Mucosa of gallbladder (tissue), 1 donor: ENCODE data around the gene SNX24. TPM values are rescaled to one million over a fixed set of nuclear protein-coding genes. Genes with fewer than 3 reads are reported as not detected.
"Not testable (repeated sequence)": the region's sequence is repeated elsewhere in the genome, so short reads cannot be mapped to it uniquely, and the experiment has no call there.

ENCODE experiments used
- DNase-seq: peaks from one replicate; pipeline ENCODE4 v3.0.0-alpha.2; 2020; ENCODE audit warnings: low spot score
- total RNA-seq: library from RNA; stranded (reverse); gene quantifications from one replicate; pipeline ENCODE4 v1.2.1, GENCODE V29; 2021
- donor health status: DM: no; HTN: no; CAD: no.

SNX24 gene
- total RNA-seq, 1 donor from 2014 or later, result 18.2 TPM

DNA sequence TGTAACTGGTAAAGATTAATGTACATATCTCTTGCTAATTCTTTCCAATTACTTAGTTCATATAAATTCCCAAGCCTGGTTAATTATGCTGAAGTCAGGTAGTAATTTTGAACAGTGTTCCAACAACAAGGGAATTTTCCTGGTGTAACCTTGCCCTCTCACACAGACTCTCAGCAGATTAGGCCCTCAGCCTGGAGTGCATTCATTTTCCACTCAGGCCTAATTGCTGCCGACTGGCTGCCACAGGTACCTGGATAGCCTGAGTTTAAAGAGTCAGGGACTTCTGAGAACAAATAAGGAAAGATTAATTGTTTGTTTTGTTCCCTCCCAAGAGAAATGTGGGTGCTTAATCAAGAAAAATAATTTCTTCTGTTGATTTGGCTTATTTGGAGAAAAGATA, 119.7 kb downstream of the SNX24 start:
- no peak for DNase-seq

DNA sequence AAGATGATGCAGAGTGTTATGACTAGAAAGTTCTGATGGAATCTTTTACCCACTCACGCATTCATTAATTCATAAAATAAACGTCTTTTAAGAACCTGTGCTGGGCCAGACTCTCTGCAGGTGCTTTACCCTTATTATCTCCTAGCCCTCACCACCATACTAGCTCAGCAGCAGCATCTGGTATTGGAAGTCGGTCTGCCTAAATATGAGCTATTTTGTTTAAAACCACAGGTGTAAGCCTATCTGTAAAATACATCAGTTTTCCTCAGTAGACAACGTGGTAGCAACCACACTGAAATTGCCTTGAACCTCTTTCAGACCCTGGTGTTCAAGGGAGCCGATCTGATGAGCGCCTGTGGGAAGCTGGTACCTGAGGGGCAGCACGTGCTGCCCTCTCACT, 121.7 kb downstream of the SNX24 start:
- no peak for DNase-seq

DNA sequence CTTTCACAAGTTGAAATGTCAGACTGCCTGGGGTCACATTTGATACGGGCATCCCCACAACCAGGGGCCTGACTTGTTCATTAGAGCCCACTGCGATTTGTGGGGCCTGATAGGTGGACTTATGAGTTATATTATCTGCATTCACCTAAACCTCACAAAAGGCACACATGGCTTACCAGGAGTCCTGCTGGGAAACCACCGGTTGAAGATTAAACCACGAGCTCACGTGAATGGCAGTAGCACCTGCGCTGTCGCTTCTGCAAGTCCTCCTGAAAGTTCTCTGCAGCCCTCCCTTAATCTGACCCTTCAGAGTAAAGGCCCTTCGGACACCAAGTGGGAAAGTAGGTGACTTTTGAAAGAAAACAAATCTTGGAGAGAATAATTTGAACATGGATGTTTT, 122.2 kb downstream of the SNX24 start:
- DNase-seq, result no peak

DNA sequence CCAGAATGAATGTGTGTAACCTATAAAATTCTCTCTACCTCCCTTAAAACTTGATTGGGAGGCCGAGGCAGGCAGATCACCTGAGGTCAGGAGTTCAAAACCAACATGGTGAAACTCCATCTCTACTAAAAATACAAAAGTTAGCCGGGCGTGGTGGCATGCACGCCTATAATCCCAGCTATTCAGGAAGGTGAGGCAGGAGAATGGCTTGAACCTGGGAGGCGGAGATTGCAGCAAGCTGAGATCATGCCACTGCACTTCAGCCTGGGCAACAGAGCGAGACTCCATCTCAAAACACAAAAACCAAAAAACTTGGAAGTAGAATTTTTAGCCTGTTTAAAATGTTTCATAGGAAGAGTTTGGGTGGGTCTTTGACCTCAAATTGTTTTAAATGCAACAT, 122.6 kb downstream of the SNX24 start:
- DNase-seq, result not testable (repeated sequence)

DNA sequence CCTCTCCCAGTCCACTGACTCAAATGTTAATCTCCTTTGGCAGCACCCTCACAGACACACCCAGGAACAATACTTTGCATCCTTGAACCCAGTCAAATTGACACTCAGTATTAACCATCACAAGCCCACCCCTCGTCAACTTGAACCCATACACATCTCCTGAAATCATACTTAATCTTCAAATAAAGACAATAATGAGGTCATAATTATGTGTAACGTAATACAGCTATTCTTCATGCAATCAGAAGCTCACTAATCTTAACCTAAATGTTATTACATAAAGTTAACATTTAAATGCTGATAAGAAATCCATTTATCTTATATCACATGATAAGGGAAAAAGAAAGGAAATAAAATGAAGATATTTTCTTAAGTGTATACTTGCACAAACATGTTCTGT, 125.9 kb downstream of the SNX24 start:
- no peak for DNase-seq

DNA sequence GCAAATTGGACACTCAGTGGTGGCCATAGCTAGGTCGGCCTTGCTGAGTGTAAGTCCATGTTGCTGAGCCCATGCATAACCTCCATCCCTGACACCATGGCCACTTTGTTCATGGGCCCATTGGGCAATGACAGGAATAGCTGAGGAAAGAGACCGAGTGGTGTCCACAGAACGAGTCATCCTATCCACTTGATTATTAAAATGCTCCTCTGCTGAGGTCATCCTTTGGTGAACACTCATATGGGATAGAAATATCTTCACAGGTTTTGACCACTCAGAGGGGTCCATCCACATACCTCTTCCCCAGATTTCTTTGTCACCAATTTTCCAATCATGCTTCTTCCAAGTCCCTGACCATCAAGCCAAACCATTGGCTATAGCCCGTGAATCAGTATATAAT, 127.5 kb downstream of the SNX24 start:
- no peak for DNase-seq

DNA sequence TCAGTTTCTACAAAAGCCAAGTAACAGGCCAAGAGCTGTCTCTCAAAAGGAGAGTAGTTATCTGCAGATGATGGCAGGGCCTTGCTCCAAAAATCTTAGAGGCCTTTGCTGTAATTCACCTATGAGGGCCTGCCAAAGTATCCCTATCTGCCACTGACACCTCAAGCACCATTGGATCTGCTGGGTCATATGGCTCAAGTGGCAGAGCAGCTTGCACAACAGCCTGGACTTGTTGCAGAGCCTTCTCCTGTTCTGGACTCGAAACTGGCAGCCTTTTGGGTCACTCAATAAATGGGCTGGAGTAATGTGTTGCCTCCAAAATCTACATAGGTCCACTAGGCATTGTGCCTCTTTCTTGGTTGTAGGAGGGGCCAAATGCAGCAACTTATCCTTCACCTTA, 128.3 kb downstream of the SNX24 start:
- not testable (repeated sequence) for DNase-seq

DNA sequence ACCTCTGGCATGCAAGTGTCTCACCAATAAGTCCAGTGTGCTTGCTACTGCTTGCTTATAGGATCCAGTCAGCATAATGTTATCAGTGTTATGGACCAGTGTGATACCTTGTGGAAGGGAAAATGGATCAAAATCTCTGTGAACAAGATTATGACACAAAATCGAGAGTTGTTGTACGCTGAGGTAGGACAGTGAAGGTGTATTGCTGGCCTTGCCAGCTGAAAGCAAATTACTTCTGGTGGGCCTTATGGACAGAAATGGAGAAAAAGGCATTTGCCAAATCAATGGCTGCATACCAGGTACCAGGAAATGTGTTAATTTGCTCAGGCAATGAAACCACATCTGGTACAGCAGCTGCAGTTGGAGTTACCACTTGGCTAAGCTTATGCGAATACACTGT, 128.8 kb downstream of the SNX24 start:
- not testable (repeated sequence) for DNase-seq

DNA sequence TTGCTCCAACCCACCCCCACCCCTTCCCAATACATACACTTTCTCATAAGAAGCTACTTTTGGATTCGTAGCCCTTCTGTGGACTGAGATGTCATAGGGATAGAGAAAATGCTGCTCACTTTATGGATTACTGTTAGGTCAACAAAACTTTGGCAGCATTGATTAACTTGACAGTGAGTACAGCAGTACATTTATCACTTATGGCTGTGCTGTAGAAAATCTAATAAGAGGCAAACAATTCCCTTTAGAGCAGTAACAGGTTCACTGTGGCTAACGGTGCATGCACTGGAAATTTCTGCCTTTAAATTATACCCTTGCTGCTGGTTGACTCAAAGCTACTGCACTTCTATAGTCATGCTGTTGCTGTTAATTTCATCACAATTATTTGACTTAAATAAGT, 131.9 kb downstream of the SNX24 start:
- no peak for DNase-seq

DNA sequence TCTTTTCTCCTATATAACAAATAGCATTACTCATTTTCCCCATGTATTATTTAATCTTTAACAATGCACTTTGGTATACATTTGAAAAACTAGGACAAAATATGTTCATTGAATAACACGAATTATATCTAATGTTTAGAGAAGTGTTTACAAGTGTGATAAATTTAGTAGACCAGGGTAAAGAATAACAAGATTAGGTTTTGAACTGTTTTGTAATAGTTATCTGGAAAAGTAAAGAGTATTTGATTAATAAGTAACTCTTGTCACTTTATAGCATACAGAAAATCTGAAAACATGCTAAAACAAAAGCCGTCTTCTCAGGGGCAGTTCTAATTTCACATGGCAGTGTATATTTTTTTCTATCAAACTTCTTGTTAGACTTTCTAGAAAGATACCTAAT, 132.7 kb downstream of the SNX24 start:
- DNase-seq, result no peak

DNA sequence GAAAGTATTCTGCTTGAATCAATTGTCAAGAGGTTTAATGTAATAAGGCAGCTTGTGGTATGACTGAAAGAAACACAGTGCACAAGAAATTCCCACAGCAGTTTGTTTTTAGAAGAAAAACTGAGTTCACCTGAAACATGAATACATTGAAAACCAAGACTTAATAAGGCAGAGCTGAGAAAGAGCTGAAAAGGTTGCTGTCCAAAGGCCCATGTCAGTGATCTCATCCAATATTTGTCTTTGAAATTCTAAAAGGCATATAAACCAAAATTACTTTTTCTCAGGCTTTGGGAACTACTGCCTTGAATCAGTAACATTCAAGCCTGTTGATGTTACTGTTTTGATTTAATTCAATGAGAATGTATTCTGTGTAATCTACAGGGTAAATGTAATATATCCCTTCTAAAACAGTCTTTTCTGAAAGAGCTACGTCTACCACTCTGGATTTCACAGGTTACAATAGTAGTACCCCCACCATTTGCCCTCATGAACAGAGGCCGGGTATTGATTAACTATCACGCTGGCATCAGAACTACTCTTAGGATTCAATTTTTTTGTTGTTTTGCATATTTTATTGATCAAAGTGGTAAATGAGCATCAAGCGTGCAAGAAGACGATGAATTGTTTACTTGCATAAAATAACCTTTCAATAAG, 133.4 kb downstream of the SNX24 start:
- no peak for DNase-seq

DNA sequence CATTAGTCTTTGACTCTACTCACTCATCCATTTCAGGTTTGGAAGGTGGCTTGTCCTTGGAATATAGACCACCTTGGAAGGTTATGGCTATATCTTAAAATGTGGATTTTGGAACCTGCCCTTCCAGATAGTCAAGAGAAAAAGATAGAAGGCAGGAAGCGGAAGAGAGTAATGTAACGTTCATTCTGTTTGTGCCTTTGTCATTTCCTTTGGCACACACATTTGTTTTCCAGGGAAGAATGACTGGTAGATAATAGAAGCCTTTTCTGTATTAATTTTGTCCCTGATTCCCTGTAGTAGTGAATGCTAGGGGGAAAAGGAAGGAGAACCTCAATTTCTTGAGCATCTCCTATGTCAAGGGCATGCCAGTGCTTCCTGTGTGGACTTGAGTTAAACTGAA, 136.4 kb downstream of the SNX24 start:
- DNase-seq, result no peak

DNA sequence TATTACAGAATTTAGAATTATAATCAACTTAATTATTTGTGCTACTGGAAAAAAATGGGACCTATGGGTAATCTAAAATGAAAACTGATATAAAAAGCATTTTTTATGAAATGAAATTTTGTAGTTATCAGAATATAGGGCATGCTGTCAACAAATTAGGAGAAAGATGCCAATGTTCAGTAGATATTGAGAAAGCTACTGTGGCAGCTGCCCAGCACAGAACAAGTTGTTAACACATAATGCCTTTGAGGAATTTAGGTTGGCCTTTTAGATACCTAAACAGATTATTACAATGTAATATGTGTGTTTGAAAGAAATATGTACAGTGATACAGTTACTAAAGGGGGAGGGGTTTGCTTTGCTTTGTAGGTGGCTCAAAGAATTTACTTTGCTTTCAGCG, 137.0 kb downstream of the SNX24 start:
- no peak for DNase-seq

DNA sequence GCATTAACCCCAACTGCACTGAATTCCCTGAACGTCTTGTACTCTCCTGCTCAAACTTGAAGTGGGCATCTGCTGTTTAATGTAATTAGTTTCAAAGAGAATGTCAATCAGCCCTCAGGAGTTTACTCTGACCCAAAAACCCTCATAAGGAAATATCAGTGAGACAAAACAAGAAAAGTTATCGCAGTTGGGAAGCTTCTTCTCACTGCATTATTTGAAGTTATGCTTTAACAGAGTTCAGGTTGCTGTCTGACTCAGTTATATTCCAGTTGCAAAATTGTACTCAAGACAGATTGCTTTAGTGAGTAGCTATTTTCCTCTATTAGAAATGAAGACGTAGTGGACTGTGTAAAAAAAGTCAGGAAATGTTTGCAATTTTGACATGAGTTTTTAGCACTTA, 139.0 kb downstream of the SNX24 start:
- DNase-seq, result no peak

DNA sequence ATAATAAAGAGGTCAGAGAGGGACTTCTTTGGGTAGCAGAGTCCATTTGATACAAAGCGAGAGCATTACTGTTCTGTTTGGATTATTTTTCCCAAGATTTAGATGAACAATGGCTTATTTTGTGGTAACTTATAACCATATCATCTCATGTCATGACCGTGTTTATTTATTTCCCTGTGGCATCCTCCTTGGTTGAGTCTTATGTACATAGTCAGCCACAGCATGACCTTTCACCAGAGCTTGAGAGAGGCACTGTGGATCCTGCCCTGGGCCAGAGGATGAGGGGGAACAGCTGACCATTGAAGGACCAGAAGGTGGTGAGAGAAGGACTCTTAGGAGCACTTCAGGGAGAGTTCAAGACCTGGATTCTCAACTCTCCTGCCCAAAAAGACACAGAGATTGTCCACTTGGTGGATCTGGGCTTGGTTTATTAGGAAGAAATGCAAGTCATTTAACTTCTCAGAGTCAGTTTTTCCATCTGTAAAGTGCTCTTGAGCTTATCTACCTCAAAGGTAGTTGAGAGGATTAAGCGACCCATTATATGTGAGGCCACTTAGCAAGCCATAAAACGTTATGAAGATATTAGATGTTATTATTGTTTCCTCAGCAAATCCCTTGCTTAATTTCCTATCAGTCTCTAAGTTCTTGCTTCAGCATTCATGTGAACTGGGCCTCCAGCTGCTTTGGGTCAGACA, 139.7 kb downstream of the SNX24 start:
- no peak for DNase-seq

DNA sequence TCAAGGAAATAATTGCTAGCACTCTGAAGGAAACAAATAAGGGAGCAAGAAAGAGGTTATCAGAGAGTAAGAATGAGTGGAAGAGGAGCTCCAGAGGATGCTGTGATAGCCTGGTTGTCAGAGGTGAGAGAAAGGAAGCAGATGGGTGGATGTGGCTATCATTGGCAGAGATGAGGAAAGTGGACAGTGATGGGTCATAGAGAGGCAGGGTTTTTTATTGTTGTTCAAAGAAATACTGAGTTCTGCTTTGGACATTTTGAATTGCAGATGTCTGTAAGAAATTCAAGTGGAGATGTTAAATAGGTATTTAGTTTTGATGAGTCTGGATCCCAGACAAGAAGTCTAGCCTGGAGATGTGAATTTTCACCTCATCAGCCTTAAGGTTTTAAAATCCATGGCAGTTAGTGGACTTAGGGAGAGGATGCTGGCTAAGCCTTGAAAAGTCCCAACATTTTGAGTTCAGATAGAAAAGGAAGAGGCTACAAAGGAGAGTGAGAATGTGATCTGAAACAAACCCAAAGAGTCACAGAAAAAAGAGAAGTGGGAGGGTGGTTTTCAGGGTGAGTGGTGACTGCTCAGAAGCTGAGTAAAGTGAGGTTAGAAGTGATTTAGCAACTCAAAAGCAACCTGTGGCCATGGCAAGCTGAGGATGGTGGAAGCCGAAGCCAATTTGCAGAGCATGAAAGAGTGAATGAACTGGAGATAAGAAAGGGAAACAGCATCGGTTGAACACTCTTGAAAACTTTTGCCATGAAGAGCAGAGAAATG, 140.7 kb downstream of the SNX24 start:
- DNase-seq, result no peak

DNA sequence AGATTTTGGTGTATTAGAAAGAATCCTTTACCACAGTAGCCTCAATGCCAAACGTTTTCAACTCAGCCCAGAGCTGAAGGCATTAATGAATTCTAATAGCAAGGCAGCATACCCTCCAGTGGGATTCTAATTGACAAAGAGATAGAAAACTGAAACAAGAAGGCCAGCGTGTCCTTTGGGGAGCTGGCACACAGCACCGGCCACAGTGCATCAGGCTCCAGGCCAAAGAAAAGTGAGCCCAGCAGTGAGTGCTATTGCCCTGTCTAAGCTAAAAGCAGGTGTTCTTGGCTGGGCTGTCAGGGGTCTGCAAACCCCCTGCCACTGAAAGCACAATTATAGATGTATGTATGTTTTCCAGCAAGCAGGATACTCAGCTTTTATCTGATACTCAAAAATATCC, 150.7 kb downstream of the SNX24 start:
- DNase-seq, result no peak

DNA sequence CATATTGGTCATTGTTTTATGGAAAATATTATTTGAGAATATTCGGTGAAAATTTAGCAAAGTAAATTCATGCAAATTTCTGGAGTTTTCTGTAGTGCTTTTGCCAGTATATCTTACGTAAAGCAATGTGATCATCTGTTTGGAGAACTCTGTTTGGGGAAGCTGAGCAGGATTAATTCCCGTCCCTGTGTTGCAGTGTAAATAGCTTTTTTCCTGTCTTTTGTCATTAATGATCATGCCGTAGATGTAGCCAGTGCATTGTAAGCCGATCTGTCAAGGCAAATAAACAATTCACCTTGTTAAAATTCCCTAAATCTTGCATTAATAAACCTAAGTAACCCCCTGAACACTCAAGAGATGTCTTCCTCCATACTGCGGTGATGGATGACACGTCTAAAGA, 151.9 kb downstream of the SNX24 start:
- no peak for DNase-seq

DNA sequence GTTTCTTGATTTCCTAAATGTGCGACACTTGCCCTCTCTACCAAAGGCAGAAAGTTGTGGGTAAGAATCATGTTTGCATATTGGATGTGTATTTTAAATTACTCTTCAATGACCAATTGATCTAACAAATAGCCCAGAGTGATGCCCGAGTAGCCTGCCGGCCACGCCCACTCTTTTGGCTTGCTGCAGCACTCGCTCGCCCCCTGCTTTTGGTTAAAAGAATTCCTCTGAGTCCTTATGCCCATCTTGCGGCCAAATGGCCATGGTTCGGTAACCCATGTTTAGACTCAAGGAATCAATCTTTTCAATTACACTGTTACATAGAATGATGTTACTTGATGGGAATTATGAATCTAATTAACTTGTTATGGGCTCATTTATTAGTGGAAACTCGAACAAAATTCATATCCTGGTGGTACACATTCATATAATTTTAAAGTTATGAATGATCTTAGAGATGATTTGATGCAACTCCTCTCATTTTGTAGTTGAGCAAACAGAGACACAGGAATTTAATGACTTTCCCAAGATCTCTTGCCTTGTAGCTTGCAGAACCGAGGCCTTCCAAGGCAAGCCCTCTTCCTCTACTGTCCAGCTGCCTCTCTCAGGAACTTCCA, 154.6 kb downstream of the SNX24 start:
- peak; percentile 23 for DNase-seq

DNA sequence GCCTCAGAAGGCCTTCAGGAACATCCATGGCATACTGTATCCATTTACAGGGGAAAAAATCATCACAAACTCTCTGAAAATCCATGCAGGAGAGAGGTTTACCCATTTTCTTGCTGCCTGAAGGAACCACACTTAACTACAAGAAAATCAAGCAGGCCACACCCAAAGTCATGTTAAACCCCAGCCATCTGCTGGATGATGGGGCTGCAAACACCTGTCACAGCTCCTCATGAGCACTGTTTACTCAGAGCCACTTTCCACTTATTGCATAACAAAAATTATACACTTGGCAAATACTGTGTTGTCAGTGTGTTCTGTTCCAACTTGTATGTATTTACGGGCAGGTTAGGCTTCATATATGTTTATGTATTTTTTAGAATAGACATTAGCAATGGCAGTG, 155.3 kb downstream of the SNX24 start:
- no peak for DNase-seq

DNA sequence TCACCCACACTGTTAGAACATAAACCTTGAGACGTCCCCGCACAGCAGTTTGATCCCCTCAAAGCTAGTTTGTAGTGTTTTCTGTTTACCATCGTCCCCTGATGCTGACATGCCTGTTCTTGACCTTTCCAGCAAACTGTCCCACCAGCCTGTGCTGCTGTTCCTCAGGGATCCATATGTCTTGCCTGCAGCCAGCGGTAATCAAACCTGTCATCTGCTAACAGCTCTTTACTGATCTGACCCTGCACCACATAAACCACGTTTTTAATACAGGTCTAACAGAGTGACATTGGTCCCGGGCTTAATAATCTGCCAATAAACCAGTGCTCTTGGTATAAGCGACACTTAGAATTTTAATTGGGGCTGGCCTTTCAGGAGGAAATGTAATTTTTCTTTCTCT, 156.4 kb downstream of the SNX24 start:
- no peak for DNase-seq

DNA sequence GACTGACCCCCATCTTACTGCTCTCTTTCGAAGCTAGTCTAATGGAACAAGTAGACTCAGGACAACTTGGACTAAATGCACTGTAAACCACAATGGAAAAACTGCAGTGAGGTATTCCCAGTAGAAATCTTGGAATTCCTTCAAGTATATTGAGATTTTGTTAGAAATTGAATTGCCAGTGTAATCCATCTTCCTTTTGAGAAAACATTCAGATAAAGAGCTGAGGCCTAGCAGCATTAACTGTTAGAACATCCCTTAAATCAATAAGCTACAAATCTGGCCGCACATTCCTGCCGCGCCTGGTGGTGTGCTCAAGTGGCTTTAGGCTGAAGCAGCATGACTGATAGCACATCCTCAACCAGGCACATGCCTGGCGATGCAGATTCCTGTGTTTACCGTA, 161.8 kb downstream of the SNX24 start:
- no peak for DNase-seq

DNA sequence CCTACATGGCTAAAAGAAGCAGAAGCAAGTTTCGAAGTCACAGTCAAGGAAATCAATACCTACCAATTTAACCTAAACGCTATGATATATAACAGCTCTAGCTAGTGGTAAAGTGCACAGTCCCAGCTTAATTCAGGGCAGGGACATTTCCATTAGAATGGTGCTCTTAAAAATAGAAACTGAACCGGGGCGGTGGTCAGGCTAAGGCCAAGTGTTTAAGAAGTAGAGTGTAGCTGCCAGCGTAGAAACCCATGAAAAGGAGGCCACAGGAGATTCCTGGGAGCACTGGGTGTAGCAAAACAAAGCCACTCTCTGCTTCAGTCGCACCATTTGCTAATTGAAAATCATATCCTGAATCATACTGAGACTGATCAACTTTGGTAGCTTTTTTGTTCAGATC, 162.3 kb downstream of the SNX24 start:
- DNase-seq, result no peak
